ENCODE data around the gene B3GNT7.

B3GNT7 gene

DNA sequence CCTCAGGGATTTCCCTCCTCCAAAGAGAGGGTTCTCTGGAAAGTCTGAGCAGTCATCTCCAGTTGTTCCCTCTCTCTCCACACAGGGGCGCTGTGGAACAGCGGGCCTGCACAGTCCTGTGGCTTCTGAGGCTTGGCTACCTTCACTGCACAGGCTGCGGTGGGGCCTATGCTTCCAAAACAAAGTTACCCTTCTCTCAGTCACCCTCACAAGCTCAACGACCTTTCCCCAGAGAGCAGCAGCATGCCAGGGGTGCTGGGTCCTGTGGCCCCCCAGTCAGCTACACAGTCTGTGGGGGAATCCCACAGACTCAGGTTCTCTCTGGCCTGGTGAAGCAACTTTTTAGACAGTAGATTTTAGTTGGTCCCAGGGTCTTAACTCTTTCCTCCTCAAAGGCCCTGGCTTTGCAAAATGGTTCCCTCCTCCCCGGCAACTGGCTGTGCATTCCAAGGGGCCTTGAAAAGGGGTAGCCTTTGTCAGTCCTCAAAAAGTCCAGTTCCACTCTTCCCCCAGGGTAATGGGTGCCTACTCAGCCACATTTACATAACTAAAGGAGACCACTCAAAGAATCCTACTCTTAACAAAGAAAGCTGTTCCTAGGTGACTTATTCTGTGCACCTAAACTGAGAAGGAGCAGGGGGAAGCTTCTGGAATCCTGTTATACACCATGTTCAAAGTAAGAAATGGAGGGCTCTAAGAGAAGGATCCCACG, 14.9 kb downstream of the B3GNT7 start:
- TF ChIP-seq, protein P1, sequence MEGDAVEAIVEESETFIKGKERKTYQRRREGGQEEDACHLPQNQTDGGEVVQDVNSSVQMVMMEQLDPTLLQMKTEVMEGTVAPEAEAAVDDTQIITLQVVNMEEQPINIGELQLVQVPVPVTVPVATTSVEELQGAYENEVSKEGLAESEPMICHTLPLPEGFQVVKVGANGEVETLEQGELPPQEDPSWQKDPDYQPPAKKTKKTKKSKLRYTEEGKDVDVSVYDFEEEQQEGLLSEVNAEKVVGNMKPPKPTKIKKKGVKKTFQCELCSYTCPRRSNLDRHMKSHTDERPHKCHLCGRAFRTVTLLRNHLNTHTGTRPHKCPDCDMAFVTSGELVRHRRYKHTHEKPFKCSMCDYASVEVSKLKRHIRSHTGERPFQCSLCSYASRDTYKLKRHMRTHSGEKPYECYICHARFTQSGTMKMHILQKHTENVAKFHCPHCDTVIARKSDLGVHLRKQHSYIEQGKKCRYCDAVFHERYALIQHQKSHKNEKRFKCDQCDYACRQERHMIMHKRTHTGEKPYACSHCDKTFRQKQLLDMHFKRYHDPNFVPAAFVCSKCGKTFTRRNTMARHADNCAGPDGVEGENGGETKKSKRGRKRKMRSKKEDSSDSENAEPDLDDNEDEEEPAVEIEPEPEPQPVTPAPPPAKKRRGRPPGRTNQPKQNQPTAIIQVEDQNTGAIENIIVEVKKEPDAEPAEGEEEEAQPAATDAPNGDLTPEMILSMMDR (conservative IDR thresholded peaks at IDR 0.05), result peak; percentile 26
- no peak overlapping the region for H3K27ac ChIP-seq

DNA sequence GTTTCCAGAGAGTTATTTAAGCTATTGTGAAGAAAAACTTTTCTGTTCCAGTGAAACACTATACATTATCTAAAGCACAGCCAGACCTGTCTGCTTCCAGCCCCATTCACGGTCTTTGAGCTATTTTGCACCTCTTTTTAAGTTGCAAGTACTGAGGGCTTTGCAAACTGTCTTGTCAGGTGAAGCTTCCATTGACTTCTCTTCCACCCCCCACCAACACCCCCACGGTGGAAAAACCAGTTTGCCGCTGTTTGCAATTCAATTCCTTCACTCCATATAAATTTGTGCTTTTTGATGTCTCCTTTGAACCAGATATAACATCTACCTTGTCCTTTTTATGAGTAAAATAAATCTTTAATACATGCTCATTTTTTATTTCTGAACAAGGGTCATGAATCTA, 15.7 kb downstream of the B3GNT7 start:
- TF ChIP-seq, protein P1 (conservative IDR thresholded peaks at IDR 0.05), result no peak
- H3K27ac ChIP-seq, result peak overlapping the region; percentile 67; the same call in 1 of the 2 replicates

GRCh38 chr2:231411831-231412617, 16.5 kb downstream of the B3GNT7 start:
- TF ChIP-seq, protein P1 (conservative IDR thresholded peaks at IDR 0.05), result peak; percentile 94
- peak overlapping the region; percentile 67; the same call in 1 of the 2 replicates for H3K27ac ChIP-seq

DNA sequence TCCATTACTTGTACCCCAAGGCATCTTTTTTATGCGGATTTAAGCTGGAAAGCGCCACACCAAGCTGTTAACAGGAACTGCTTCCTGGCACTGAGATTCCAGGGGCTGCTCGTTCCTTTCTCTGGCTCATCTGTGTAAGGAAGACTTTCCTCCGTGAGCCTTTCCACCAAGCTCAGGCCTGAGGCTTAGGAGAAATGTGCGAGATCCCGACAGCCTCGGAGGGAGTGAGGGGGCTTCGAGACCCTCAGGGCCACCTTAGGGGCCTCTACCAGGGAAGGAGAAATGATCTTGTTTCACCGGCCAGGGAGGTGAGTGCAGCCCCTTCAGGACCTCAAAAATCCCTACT, 17.1 kb downstream of the B3GNT7 start:
- H3K27ac ChIP-seq, result peak overlapping the region; percentile 67; the same call in 1 of the 2 replicates
- TF ChIP-seq, protein P1 (conservative IDR thresholded peaks at IDR 0.05), result peak; percentile 67

- no peak overlapping the region for H3K27ac ChIP-seq
- TF ChIP-seq, protein P1 (conservative IDR thresholded peaks at IDR 0.05), result no peak
Observed at GRCh38 chr2:231413456-231413855, 17.9 kb downstream of the B3GNT7 start.

DNA sequence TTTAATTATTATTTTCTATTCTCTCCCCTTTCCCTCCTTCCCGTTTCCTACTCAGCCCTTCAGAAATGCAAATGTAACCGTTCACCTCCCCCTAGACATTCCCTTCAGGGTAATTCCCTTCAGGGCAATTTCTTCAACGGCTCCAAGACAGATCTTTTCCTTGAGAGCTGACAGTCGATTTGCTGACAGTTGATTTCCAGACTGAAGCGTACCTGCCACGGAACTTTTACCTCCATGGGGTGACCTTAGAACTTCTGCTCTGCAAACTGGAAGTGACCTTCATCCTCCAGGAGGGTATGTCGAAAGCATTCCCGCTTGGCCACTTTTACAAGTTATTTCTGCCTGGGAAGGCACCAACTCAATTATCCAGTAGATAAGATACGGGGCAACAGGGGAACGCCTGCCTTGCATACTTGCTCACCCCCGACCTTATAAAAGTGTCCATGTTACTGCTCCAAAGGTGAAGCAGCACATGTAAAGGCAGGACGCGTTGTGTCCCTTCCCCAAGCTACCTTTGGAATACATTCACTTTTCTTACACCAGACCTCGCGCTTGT, 18.5 kb downstream of the B3GNT7 start:
- TF ChIP-seq, protein P1 (conservative IDR thresholded peaks at IDR 0.05), result no peak
- H3K27ac ChIP-seq, result no peak overlapping the region

GRCh38 chr2:231415029-231415428, 19.5 kb downstream of the B3GNT7 start:
- H3K27ac ChIP-seq, result no peak overlapping the region
- TF ChIP-seq, protein P1 (conservative IDR thresholded peaks at IDR 0.05), result no peak
